HepG2 (cell line): Measurements from ENCODE around the gene UGCG. TPM values are rescaled to one million over a fixed set of nuclear protein-coding genes. Genes with fewer than 3 reads are reported as not detected.

Experiments used
- ATAC-seq: fragments of 200-7000 bp; cut with Tn5 transposase; 3 replicates; pipeline ENCODE4 v1.9.1; 2020; ENCODE audit warnings: mild to moderate bottlenecking, moderate library complexity
- BruUV-seq: library from RNA; stranded (reverse); fragments of 400-500 nt; replicated peaks from 2 replicates; lab custom pipeline; 2021; lab: Mats Ljungman, UMichigan
- CTCF ChIA-PET: fragments of 300-600 bp; formaldehyde crosslinking; extraction: SDS; loops from one replicate; lab custom pipeline; 2021; ENCODE audit warnings: low total read pairs, inconsistent platforms, low intra/inter-chr PET ratio; lab: Yijun Ruan, JAX
- POLR2A ChIA-PET: fragments of 350-600 bp; sonication (Branson Sonifier 250); formaldehyde crosslinking; loops from one replicate; lab custom pipeline; 2020; ENCODE audit warnings: antibody characterized with exemption, inconsistent platforms; lab: Yijun Ruan, JAX
- DNase-seq: peaks from one replicate; pipeline ENCODE4 v3.0.0-alpha.2; 2015; ENCODE audit warnings: low spot score
- FAIRE-seq: peaks from 3 replicates; lab custom pipeline; 2011; peaks lifted over from hg19 to GRCh38; lab: Jason Lieb, UNC
- H2AFZ ChIP-seq: one replicate; pipeline ENCODE4 v1.6.1; 2011; ENCODE audit warnings: low read length, inconsistent platforms
- H3K27ac ChIP-seq: fragments of 300-600 bp; 3 replicates; pipeline ENCODE4 v1.8.0; 2011; ENCODE audit warnings: mixed run types, mild to moderate bottlenecking, mixed read lengths, low read length, inconsistent platforms; ENCODE audit not compliant: insufficient read depth; ENCODE audit errors: extremely low read length
- H3K27me3 ChIP-seq, 2 experiments: fragments of 200-600 bp in 1 of 2; 2 replicates in 1 of 2; 3 replicates in 1 of 2; pipeline versions ENCODE4 v1.6.0 to v1.8.0; 2011; ENCODE audit warnings: low read length in 2 of 2, mild to moderate bottlenecking in 2 of 2, moderate library complexity in 2 of 2, inconsistent platforms in 1 of 2; ENCODE audit not compliant: insufficient read depth in 2 of 2, control insufficient read depth in 1 of 2
- H3K36me3 ChIP-seq, 2 experiments: fragments of 200-600 bp in 1 of 2; replicated peaks in 1 of 2; 2 replicates in 1 of 2; 3 replicates in 1 of 2; pipeline versions ENCODE4 v1.5.1 to v1.8.0; 2011; ENCODE audit warnings: low read length in 2 of 2, inconsistent platforms in 1 of 2; ENCODE audit not compliant: insufficient read depth in 2 of 2, control insufficient read depth in 1 of 2
- H3K4me1 ChIP-seq: 2 replicates; pipeline ENCODE4 v1.5.1; 2012; ENCODE audit warnings: low read length, inconsistent platforms; ENCODE audit not compliant: insufficient read depth
- H3K4me2 ChIP-seq: 2 replicates; pipeline ENCODE4 v1.6.0; 2011; ENCODE audit warnings: low read depth, low read length, inconsistent platforms
- H3K4me3 ChIP-seq, 3 experiments: fragments of 200-600 bp in 1 of 3; sonication (generic), shearing (Covaris generic) in 1 of 3; replicated peaks in 1 of 3; 2 replicates each; pipeline ENCODE4 v1.5.1; 2011 to 2016; ENCODE audit warnings: low read length in 3 of 3, inconsistent platforms in 2 of 3, low read depth in 2 of 3, mild to moderate bottlenecking in 2 of 3, control low read depth in 1 of 3, mixed read lengths in 1 of 3; ENCODE audit not compliant: insufficient read depth in 1 of 3
- H3K79me2 ChIP-seq: one replicate; pipeline ENCODE4 v1.6.1; 2011; ENCODE audit warnings: low read length, inconsistent platforms; ENCODE audit not compliant: insufficient read depth
- H3K9ac ChIP-seq: 2 replicates; pipeline ENCODE4 v1.6.0; 2011; ENCODE audit warnings: mild to moderate bottlenecking, low read depth, low read length, inconsistent platforms; ENCODE audit not compliant: insufficient read depth
- H3K9me3 ChIP-seq: 2 replicates; pipeline ENCODE4 v1.5.1; 2012; ENCODE audit warnings: mild to moderate bottlenecking, low read length
- H4K20me1 ChIP-seq: 2 replicates; pipeline ENCODE4 v1.6.0; 2011; ENCODE audit warnings: inconsistent platforms, mild to moderate bottlenecking, low read length, moderate library complexity; ENCODE audit not compliant: insufficient read depth
- ATF4 ChIP-seq, 2 experiments: fragments of 450-650 bp in 1 of 2; sonication (generic) in 1 of 2; formaldehyde crosslinking; IDR thresholded peaks; 2 replicates each; pipeline versions ENCODE4 v1.5.0 to v1.8.0; 2020 to 2022; ENCODE audit warnings: mild to moderate bottlenecking in 1 of 2, missing genetic modification reagents in 1 of 2
- CBFB ChIP-seq: sonication (generic); formaldehyde crosslinking; IDR thresholded peaks from 2 replicates; pipeline ENCODE4 v1.4.0; 2020; ENCODE audit warnings: missing genetic modification reagents
- EHMT2 ChIP-seq: fragments of 200-600 bp; sonication (generic); IDR thresholded peaks from 2 replicates; pipeline ENCODE4 v1.7.0; 2017; ENCODE audit warnings: antibody characterized with exemption, low read depth, low read length, borderline replicate concordance
- NKX3-1 ChIP-seq: sonication (generic); formaldehyde crosslinking; IDR thresholded peaks from 2 replicates; pipeline ENCODE4 v1.5.0; 2020; ENCODE audit warnings: missing genetic modification reagents
- REXO4 ChIP-seq: sonication (generic); formaldehyde crosslinking; IDR thresholded peaks from 2 replicates; pipeline ENCODE4 v1.8.0; 2022; ENCODE audit warnings: missing genetic modification reagents, mild to moderate bottlenecking, borderline replicate concordance
- SIN3B ChIP-seq: fragments of 150-350 bp; IDR thresholded peaks from 2 replicates; pipeline ENCODE4 v1.6.1; 2014; ENCODE audit warnings: low read length
- SMC3 ChIP-seq: IDR thresholded peaks from 2 replicates; pipeline ENCODE4 v1.6.1; 2011; ENCODE audit warnings: low read length, improper control_type of control experiment
- SP140L ChIP-seq: sonication (generic); formaldehyde crosslinking; IDR thresholded peaks from 2 replicates; pipeline ENCODE4 v1.4.0; 2020; ENCODE audit warnings: missing genetic modification reagents, borderline replicate concordance
- SYNCRIP ChIP-seq: fragments of 200-400 bp; formaldehyde crosslinking; IDR thresholded peaks from 2 replicates; pipeline ENCODE4 v1.6.1; 2018; ENCODE audit warnings: mild to moderate bottlenecking, low read depth, low read length; ENCODE audit not compliant: insufficient read depth
- TRIM24 ChIP-seq: sonication (generic); formaldehyde crosslinking; IDR thresholded peaks from 2 replicates; pipeline ENCODE4 v1.8.0; 2022; ENCODE audit warnings: mild to moderate bottlenecking, missing genetic modification reagents
- ZBTB3 ChIP-seq: sonication (generic); formaldehyde crosslinking; IDR thresholded peaks from 2 replicates; pipeline ENCODE4 v1.4.0; 2020; ENCODE audit warnings: low read depth, mild to moderate bottlenecking, moderate library complexity, missing genetic modification reagents, borderline replicate concordance
- ZNF3 ChIP-seq: IDR thresholded peaks from 2 replicates; pipeline ENCODE4 v1.7.0; 2017; ENCODE audit warnings: inconsistent platforms
- ZNF30 ChIP-seq: sonication (generic); formaldehyde crosslinking; IDR thresholded peaks from 2 replicates; pipeline ENCODE4 v1.5.0; 2020; ENCODE audit warnings: mild to moderate bottlenecking, missing genetic modification reagents
- ZNF335 ChIP-seq: sonication (generic); formaldehyde crosslinking; IDR thresholded peaks from 2 replicates; pipeline ENCODE4 v1.4.0; 2020; ENCODE audit warnings: missing genetic modification reagents
- ZNF547 ChIP-seq: sonication (generic); formaldehyde crosslinking; IDR thresholded peaks from 2 replicates; pipeline ENCODE4 v1.5.1; 2020; ENCODE audit warnings: mild to moderate bottlenecking, missing genetic modification reagents
- ZNF556 ChIP-seq: sonication (generic); formaldehyde crosslinking; IDR thresholded peaks from 2 replicates; pipeline ENCODE4 v1.4.0; 2020; ENCODE audit warnings: mild to moderate bottlenecking, missing genetic modification reagents, borderline replicate concordance
- ZNF672 ChIP-seq: sonication (generic); formaldehyde crosslinking; IDR thresholded peaks from 2 replicates; pipeline ENCODE4 v1.8.1; 2022; ENCODE audit warnings: missing genetic modification reagents
- ZNF766 ChIP-seq: sonication (generic); formaldehyde crosslinking; IDR thresholded peaks from 2 replicates; pipeline ENCODE4 v1.5.0; 2020; ENCODE audit warnings: missing genetic modification reagents, borderline replicate concordance
- WGBS: methylation state at CpG from one replicate; pipeline ENCODE4 v1.1.6; 2017; ENCODE audit warnings: low lambda C conversion rate; 5-methylcytosine and 5-hydroxymethylcytosine counted together
- in situ Hi-C: cut with HindIII; loops from 2 replicates; pipeline ENCODE4 v1.10.0; 2017; ENCODE audit warnings: low pct_unique_long_range_greater_than_20kb; ENCODE audit not compliant: extremely low pct_ligation_motif_present
- intact Hi-C: fragments of 100-400 bp; cut with micrococcal nuclease; formaldehyde crosslinking; loops from one replicate; pipeline ENCODE4 v1.10.0; 2022; ENCODE audit not compliant: unreplicated experiment
- polyA plus RNA-seq, 8 experiments: library from polyadenylated mRNA; depleted of rRNA in 3 of 8; stranded (reverse) in 7 of 8; unstranded in 1 of 8; fragments of >200 nt; fragmentation: Illumina TruSeq in 4 of 8; extraction: Trizol in 4 of 8; gene quantifications; 2 replicates each; pipeline versions ENCODE4 v1.2.1 to v1.2.3, GENCODE V29; 2011 to 2016; ENCODE audit warnings: low read depth in 4 of 8, missing spikeins in 1 of 8, mixed read lengths in 1 of 8; ENCODE audit not compliant: insufficient read depth in 1 of 8
- total RNA-seq, 5 experiments: library from RNA; depleted of rRNA; stranded (reverse); fragments of >200 nt; fragmentation: Illumina TruSeq; extraction: Trizol; gene quantifications; 2 replicates each; pipeline ENCODE4 v1.2.3, GENCODE V29; 2016; ENCODE audit warnings: low read depth in 1 of 5
- TF ChIP-seq, protein P1 (sequence below): IDR thresholded peaks from 2 replicates; pipeline ENCODE4 v1.6.1; 2016; ENCODE audit warnings: missing compliant biosample characterization, missing genetic modification reagents, borderline replicate concordance

UGCG gene
- total and polyA plus RNA-seq, 2 of the 13 experiments (the other 11 are each of a cell fraction or from before 2014, with no cell fraction given), result 10.5 to 13.9 TPM

DNA sequence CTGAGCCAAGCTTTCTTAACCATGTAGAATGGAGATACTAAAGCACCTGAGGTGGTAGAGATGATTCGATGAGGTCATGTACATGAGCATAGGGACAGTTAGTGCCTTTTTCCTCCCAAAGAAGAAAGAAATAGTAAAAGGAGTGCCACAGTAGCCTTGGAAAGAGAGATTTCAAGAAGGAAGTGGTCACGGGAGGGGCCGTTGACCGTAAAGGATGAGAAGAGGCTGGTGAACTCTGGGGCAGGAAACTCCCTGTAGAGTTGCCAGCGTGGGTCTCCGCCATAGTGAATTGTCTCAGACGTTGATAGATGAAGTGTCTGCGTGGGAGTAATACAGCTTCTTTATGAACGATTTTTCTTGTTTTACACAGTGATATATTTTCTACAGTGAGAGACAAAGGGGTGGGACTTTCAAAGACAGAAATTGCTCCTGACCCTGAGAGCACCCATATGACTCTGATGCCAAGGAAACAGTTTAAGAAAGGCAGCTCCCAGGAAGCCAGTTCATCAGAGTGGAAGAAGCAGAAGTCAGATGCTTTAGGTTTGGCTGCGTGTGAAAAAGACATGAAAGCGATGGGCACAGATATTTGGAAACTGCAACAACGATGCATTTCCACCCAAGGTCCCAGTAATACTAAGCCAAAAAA is 41.3 kb downstream of the UGCG start:
- Histone ChIP-seq H3K9me3 (no peaks in the 10 kb centered on the region), H3K79me2 (no peaks in the 10 kb centered on the region), H3K27me3 (no peaks in the 10 kb centered on the region), H3K4me1 (peaks cover 7% of the 10 kb centered on the region; the same call in 1 of the 2 replicates), H3K27ac (no peak overlapping the region), H3K9ac (no peak overlapping the region), H3K4me3 (no peak overlapping the region), H3K4me2 (no peak overlapping the region), H4K20me1 (no peaks in the 10 kb centered on the region), H2AFZ (no peak overlapping the region), H3K36me3 (0 out of 5 replicates have a peak, but pooled peaks cover 0 to 4% of the 10 kb centered on the region in 2 experiments)
- TF ChIP-seq ZNF335 (CRISPR knock-in tag) (no peak), SIN3B (no peak), CBFB (CRISPR knock-in tag) (no peak), ZNF556 (CRISPR knock-in tag) (no peak), ZNF547 (no peak), SP140L (CRISPR knock-in tag) (no peak), TRIM24 (CRISPR knock-in tag) (no peak), ZNF30 (CRISPR knock-in tag) (no peak), ATF4 (CRISPR knock-in tag; IDR thresholded peaks at IDR 0.05) (no peak), SYNCRIP (no peak), ZBTB3 (CRISPR knock-in tag) (no peak), SMC3 (no peak), ZNF3 (CRISPR knock-in tag) (no peak), EHMT2 (no peak), ZNF672 (CRISPR knock-in tag) (no peak), ZNF766 (no peak), NKX3-1 (no peak), REXO4 (CRISPR knock-in tag) (no peak)
- TF ChIP-seq, protein P1, sequence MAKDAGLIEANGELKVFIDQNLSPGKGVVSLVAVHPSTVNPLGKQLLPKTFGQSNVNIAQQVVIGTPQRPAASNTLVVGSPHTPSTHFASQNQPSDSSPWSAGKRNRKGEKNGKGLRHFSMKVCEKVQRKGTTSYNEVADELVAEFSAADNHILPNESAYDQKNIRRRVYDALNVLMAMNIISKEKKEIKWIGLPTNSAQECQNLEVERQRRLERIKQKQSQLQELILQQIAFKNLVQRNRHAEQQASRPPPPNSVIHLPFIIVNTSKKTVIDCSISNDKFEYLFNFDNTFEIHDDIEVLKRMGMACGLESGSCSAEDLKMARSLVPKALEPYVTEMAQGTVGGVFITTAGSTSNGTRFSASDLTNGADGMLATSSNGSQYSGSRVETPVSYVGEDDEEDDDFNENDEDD (CRISPR knock-in tag), result no peak
- POLR2A ChIA-PET, result no interaction called here
- no TSS peak for BruUV-seq
- DNase-seq (no peak), FAIRE-seq (no peak), ATAC-seq (no peak)
- in situ Hi-C loops, result no loop called here
- 83% methylated on average over 12 of the region's 12 CpGs for WGBS
- intact Hi-C loops, result no loop called here
- CTCF ChIA-PET, result no interaction called here
